SHP77 (cell line): Measurements from ENCODE around the gene GREM2.

ENCODE experiments used
- DNase-seq, 2 experiments: peaks; one replicate each; lab custom pipeline; 2025; lab: John Stamatoyannopoulos, UW

The GREM2 gene

GRCh38 chr1:240457203-240457602 lies 154.8 kb downstream of the GREM2 start:
- no peak for DNase-seq

GRCh38 chr1:240455228-240455821 lies 156.6 kb downstream of the GREM2 start:
- no peak for DNase-seq

- no peak for DNase-seq
Observed at GRCh38 chr1:240445369-240445768, 166.6 kb downstream of the GREM2 start.

- DNase-seq = no peak
Observed at GRCh38 chr1:240441669-240442068, 170.3 kb downstream of the GREM2 start.
